DMS79 treated with DMSO at 0.1 percent for 48 hours (cell line): Measurements from ENCODE around the gene FAR1.
A peak's percentile ranks its signal among the peaks of the same experiment; 100 is the strongest.

Source experiments
- DNase-seq: peaks from one replicate; lab custom pipeline; 2025; lab: John Stamatoyannopoulos, UW

FAR1 gene

DNA sequence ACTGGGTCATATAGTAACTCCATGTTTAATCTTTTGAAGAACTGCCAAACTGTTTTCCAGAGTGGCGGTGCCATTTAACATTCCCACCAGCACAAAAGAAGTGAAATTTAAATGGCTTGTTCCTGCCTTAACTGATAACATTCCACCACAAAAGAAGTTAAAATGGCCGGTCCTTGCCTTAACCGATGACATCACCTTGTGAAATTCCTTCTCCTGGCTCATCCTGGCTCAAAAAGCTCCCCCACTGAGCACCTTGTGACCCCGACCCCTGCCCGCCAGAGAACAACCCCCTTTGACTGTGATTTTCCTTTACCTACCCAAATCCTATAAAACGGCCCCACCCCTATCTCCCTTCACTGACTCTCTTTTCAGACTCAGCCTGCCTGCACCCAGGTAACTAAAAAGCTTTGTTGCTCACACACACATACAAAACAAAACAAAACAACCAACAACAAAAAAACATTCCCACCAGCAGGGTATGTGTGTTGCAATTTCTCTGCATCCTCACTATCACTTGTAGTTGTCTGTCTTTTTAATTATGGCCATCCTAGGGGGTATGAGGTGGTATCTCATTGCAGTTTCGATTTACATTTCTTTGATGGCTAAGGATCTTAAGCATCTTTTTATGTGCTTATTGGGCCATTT is 109.0 kb downstream of the FAR1 start:
- no peak for DNase-seq

DNA sequence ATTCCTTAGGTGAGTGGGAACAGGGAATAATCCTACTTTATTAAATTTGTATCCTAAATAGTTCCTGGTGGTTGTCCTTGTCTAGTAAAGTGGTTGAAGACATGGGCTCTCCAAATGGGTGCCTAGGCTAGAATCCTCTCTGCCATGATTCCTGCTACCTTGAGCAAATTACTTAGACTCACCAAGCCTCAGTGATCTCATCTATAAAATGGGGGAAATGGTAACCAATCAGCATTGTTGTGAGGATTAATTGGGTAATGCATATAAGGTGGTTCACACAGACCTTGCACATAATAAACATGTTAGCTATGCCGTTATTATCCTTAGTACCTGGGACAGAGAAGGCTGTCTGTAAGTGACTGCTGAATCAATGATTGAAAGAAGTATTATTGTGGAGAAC is 109.9 kb downstream of the FAR1 start:
- no peak for DNase-seq

DNA sequence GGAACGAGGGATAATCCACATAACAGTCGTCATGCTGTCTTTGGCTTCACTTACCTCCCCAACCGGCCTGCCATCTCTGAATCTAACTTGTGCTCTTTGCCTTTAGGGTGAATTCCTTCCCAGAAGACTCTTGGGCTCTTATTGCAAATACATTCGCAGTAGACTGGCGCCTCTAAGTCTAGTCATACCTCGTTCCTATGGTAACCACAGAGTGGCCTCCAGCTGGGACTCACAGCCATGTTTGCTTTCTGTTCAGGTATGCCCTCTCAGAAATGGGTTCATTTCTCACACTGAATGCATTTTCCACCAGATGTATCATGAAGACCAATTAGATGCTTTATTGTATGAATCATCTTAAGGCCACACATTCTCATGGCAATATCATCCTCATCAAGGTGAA is 112.7 kb downstream of the FAR1 start:
- peak; percentile 2 for DNase-seq
